ENCODE measurements around the gene COBL. TPM values are rescaled to one million over a fixed set of nuclear protein-coding genes. Genes with fewer than 3 reads are reported as not detected.

Gene COBL
- total RNA-seq, 1 experiment from 2014 or later = 51.4 TPM

GRCh38 chr7:51251290-51251689 is 65.3 kb downstream of the COBL start:
- Histone ChIP-seq H3K4me3 (no peak overlapping the region), H3K4me2 (peak overlapping the region; percentile 49), H3F3A (ENCODE audit: insufficient read depth, low read depth) (peaks cover 12% of the 10 kb centered on the region; the same call in 1 of the 2 replicates), H3K9me3 (ENCODE audit: insufficient read depth, low read depth) (no peaks in the 10 kb centered on the region), H2AFZ (no peak overlapping the region), H3K79me2 (ENCODE audit: low read depth) (peaks cover 12% of the 10 kb centered on the region), H3K9me2 (ENCODE audit: insufficient read depth) (no peaks in the 10 kb centered on the region), H3K27me3 (ENCODE audit: insufficient read depth, low read depth) (no peaks in the 10 kb centered on the region), H3K27ac (no peak overlapping the region), H3K4me1 (replicated peaks; ENCODE audit: insufficient read depth) (peaks cover 31% of the 10 kb centered on the region), H3K36me3 (ENCODE audit: low read depth) (no peaks in the 10 kb centered on the region), H4K20me1 (ENCODE audit: insufficient read depth) (no peaks in the 10 kb centered on the region)
- BruUV-seq (replicated peaks) = no TSS peak
- DNase-seq = peak; percentile 20 to 78
- intact Hi-C loops (cut with micrococcal nuclease; ENCODE audit: unreplicated experiment) = no loop called here
- ChIA-PET POLR2A (ENCODE audit: unreplicated experiment) (interaction anchor here (0.6 to 1.2 kb wide), 6 partner anchors 12 to 102 kb away, joined by 3 to 19 read pairs (median 6); no protein-coding TSS in a partner anchor), CTCF (interaction anchor here (0.6 to 1.3 kb wide), 4 partner anchors 26 to 584 kb away, joined by 3 to 13 read pairs (median 4); no protein-coding TSS in a partner anchor)
- TF ChIP-seq CTCF (conservative IDR thresholded peaks at IDR 0.05) (no peak), EZH2 (IDR thresholded peaks at IDR 0.05; ENCODE audit: low read depth) (no peak)

GRCh38 chr7:51250512-51250911 is 66.1 kb downstream of the COBL start:
- no peak for DNase-seq
- ChIA-PET POLR2A (ENCODE audit: unreplicated experiment) (interaction anchor here (1.2 kb wide), 1 partner anchor 13 kb away, joined by 7 read pairs; no protein-coding TSS in a partner anchor), CTCF (interaction anchor here (0.6 to 1.3 kb wide), 3 partner anchors 25 to 583 kb away, joined by 3 to 13 read pairs (median 3); no protein-coding TSS in a partner anchor)
- peaks cover 26% of the 10 kb centered on the region for H3K4me1 ChIP-seq (replicated peaks; ENCODE audit: insufficient read depth)
- H3K36me3 ChIP-seq (ENCODE audit: low read depth) = no peaks in the 10 kb centered on the region
- no peak overlapping the region for H2AFZ ChIP-seq
- no peak overlapping the region for H3K4me2 ChIP-seq
- no peaks in the 10 kb centered on the region for H4K20me1 ChIP-seq (ENCODE audit: insufficient read depth)
- H3K27me3 ChIP-seq (ENCODE audit: insufficient read depth, low read depth) = no peaks in the 10 kb centered on the region
- peaks cover 12% of the 10 kb centered on the region; the same call in 1 of the 2 replicates for H3F3A ChIP-seq (ENCODE audit: insufficient read depth, low read depth)
- H3K9me2 ChIP-seq (ENCODE audit: insufficient read depth) = no peaks in the 10 kb centered on the region
- BruUV-seq (replicated peaks) = no TSS peak
- no peaks in the 10 kb centered on the region for H3K9me3 ChIP-seq (ENCODE audit: insufficient read depth, low read depth)
- peaks cover 12% of the 10 kb centered on the region for H3K79me2 ChIP-seq (ENCODE audit: low read depth)
- H3K4me3 ChIP-seq = no peak overlapping the region
- H3K27ac ChIP-seq = no peak overlapping the region
- TF ChIP-seq CTCF (conservative IDR thresholded peaks at IDR 0.05) = no peak
- no peak for TF ChIP-seq EZH2 (IDR thresholded peaks at IDR 0.05; ENCODE audit: low read depth)
- intact Hi-C loops (cut with micrococcal nuclease; ENCODE audit: unreplicated experiment) = no loop called here

GRCh38 chr7:51249991-51250390 is 66.6 kb downstream of the COBL start:
- no TSS peak for BruUV-seq (replicated peaks)
- Histone ChIP-seq H3K36me3 (ENCODE audit: low read depth) (no peaks in the 10 kb centered on the region), H3K4me2 (no peak overlapping the region), H3K9me2 (ENCODE audit: insufficient read depth) (no peaks in the 10 kb centered on the region), H3K9me3 (ENCODE audit: insufficient read depth, low read depth) (no peaks in the 10 kb centered on the region), H3K4me3 (no peak overlapping the region), H4K20me1 (ENCODE audit: insufficient read depth) (no peaks in the 10 kb centered on the region), H3K27me3 (ENCODE audit: insufficient read depth, low read depth) (no peaks in the 10 kb centered on the region), H3K27ac (no peak overlapping the region), H3K4me1 (replicated peaks; ENCODE audit: insufficient read depth) (peaks cover 23% of the 10 kb centered on the region), H2AFZ (no peak overlapping the region), H3F3A (ENCODE audit: insufficient read depth, low read depth) (peaks cover 12% of the 10 kb centered on the region; the same call in 1 of the 2 replicates), H3K79me2 (ENCODE audit: low read depth) (peaks cover 12% of the 10 kb centered on the region)
- DNase-seq = no peak
- TF ChIP-seq EZH2 (IDR thresholded peaks at IDR 0.05; ENCODE audit: low read depth) (no peak), CTCF (conservative IDR thresholded peaks at IDR 0.05) (no peak)
- ChIA-PET POLR2A (ENCODE audit: unreplicated experiment) (no interaction called here), CTCF (interaction anchor here (0.8 kb wide), 1 partner anchor 25 kb away, joined by 3 read pairs; no protein-coding TSS in a partner anchor)
- intact Hi-C loops (cut with micrococcal nuclease; ENCODE audit: unreplicated experiment) = no loop called here
